Memory B cell (primary cell): ENCODE measurements around the gene NDUFS1.
"Not testable (repeated sequence)": the region's sequence is repeated elsewhere in the genome, so short reads cannot be mapped to it uniquely, and the experiment has no call there.

Experiments used
- ATAC-seq: fragments of 150-1000 bp; cut with Tn5 transposase; 2 replicates; pipeline ENCODE4 v1.10.0; 2021; ENCODE audit warnings: low read depth, mild to moderate bottlenecking, moderate library complexity
- DNase-seq, 2 donors: peaks; one replicate each; pipeline ENCODE4 v3.0.0; 2022; ENCODE audit warnings: low spot score in 2 of 2
- H3K27ac Mint-ChIP-seq: one replicate; pipeline ENCODE4 v1.8.0; 2022; ENCODE audit warnings: mild to moderate bottlenecking, moderate library complexity, mixed read lengths
- H3K27me3 Mint-ChIP-seq: one replicate; pipeline ENCODE4 v1.8.0; 2022; ENCODE audit warnings: mixed read lengths
- H3K36me3 Mint-ChIP-seq: one replicate; pipeline ENCODE4 v1.8.0; 2022; ENCODE audit warnings: mild to moderate bottlenecking, mixed read lengths
- H3K4me1 Mint-ChIP-seq: one replicate; pipeline ENCODE4 v1.8.0; 2022; ENCODE audit warnings: mixed read lengths
- H3K4me3 Mint-ChIP-seq: one replicate; pipeline ENCODE4 v1.8.0; 2022; ENCODE audit warnings: mild to moderate bottlenecking, moderate library complexity, mixed read lengths
- H3K9me3 Mint-ChIP-seq: one replicate; pipeline ENCODE4 v1.8.0; 2022; ENCODE audit warnings: mixed read lengths

Gene NDUFS1

DNA sequence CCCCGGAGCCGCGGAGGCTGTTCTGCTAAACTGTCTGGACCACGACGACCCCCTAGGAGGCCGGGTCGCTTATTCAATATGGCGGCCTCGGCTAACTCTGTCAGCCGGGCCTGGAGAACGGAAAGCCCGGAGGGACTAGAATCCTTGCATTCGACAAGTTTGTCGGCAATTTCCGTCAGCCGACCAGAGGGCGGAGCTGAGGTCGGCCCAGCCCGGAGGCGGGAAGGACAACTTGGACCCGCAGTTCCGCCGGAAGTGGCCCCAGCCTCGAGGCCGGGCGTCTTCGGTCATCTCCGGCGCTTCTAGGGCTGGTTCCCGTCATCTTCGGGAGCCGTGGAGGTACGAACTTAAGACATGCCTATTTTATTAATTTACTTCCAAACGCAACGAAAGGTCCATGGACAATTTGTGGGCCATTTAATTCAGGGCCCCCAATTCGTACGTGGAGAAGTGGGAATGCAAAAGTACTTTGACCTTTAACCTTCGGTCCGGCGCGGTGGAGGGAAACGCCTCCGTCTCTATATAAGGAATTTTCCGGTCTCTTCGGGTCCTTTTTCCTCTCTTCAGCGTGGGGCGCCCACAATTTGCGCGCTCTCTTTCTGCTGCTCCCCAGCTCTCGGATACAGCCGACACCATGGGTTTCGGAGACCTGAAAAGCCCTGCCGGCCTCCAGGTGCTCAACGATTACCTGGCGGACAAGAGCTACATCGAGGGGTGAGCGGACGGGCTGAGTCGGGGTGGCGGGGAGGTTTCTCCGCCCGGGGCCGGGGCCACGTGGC, at the start of gene NDUFS1, which contains the start of gene EEF1B2:
Gene NDUFS1 (minus strand): TSS at position 99 of the 779 bp plus-strand sequence. CDS start 5,766 bp downstream, outside the sequence.
Gene EEF1B2 (plus strand): TSS at position 550 of the 779 bp plus-strand sequence. CDS start 85 bp downstream, at position 635.
- H3K27ac Mint-ChIP-seq: peak within 1 kb of the TSS; percentile 94
- ATAC-seq (peak; percentile 84), DNase-seq (peak; percentile 84 to 92)
- H3K4me1 Mint-ChIP-seq: peaks cover 22% of the 10 kb centered on the region
- H3K4me3 Mint-ChIP-seq: peak within 1 kb of the TSS; percentile 92
- peaks cover 16% of the 10 kb centered on the region for H3K36me3 Mint-ChIP-seq
- H3K9me3 Mint-ChIP-seq: peaks cover 2% of the 10 kb centered on the region
- no peaks in the 10 kb centered on the region for H3K27me3 Mint-ChIP-seq

DNA sequence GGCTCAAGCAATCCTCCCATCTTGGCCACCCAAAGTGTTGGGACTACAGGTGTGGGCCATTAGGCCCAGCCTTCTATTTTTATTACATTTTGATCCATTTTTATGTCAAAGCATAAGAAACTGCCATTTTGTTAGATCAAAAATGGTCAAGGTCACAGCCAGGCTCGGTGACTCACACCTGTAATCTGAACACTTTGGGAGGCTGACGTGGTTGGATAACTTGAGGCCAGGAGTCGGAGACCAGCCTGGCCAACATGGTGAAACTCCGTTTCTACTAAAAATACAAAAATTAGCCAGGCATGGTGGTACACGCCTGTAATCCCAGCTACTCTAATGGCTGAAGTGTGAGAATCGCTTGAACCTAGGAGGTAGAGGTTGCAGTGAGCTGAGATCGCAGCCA, 49.7 kb upstream of the NDUFS1 start:
- H3K4me1 Mint-ChIP-seq: no peaks in the 10 kb centered on the region

GRCh38 chr2:206207316-206207715, 48.1 kb upstream of the NDUFS1 start:
- not testable (repeated sequence) for H3K4me3 Mint-ChIP-seq, H3K27me3 Mint-ChIP-seq, H3K9me3 Mint-ChIP-seq, H3K36me3 Mint-ChIP-seq, ATAC-seq, DNase-seq, H3K4me1 Mint-ChIP-seq, H3K27ac Mint-ChIP-seq

More for the DNA sequence above, 49.7 kb upstream of the NDUFS1 start:
- no peak overlapping the region for H3K4me3 Mint-ChIP-seq
- H3K9me3 Mint-ChIP-seq: no peaks in the 10 kb centered on the region
- no peaks in the 10 kb centered on the region for H3K36me3 Mint-ChIP-seq
- no peak overlapping the region for H3K27ac Mint-ChIP-seq
- no peaks in the 10 kb centered on the region for H3K27me3 Mint-ChIP-seq
- no peak for ATAC-seq
- no peak for DNase-seq

DNA sequence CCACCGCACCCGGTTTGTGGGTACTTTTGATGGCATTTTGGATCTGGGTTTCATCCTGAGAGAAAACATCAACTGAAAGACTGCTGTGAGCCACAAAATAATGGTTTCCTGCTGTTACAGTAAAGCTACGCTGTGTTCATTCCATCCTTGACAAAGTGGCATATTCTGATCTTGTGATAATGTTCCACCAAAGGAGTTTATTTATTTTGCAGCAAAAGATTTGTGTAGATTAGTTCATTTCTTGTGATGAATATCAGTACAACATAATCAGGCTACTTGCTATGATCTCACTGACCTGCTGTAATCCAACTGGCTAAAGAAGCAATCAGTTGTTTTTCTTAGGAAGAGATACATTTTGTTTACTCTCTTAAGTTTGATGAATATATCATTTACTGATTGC, 45.5 kb upstream of the NDUFS1 start:
- Mint-ChIP-seq H3K36me3 (no peaks in the 10 kb centered on the region), H3K4me1 (peaks cover 2% of the 10 kb centered on the region), H3K9me3 (no peaks in the 10 kb centered on the region), H3K4me3 (no peak overlapping the region), H3K27me3 (peaks cover 4% of the 10 kb centered on the region), H3K27ac (no peak overlapping the region)
- no peak for DNase-seq
- ATAC-seq: no peak

DNA sequence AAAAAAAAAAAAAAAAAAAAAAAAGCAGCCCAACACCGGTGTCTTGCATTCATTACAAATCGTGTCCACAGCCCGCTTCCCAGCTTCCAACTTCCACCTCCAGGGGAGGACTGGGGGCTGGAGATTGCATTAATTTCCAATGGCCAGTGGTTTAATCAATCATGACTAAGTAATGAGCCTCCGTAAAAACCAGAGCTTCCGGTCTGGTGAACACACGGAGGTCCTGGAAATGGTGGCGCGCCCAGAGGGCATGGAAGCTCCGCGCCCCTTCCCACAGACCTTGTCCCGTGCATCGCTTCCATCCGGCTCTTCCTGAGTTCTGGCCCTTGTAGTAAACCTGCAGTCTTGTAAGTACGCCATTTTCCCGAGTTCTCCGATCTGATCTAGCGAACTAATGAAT, 44.1 kb upstream of the NDUFS1 start:
- no peak overlapping the region for H3K4me3 Mint-ChIP-seq
- H3K9me3 Mint-ChIP-seq: no peaks in the 10 kb centered on the region
- no peak for ATAC-seq
- peaks cover 2% of the 10 kb centered on the region for H3K4me1 Mint-ChIP-seq
- no peak for DNase-seq
- peaks cover 5% of the 10 kb centered on the region for H3K27me3 Mint-ChIP-seq
- no peak overlapping the region for H3K27ac Mint-ChIP-seq
- H3K36me3 Mint-ChIP-seq: no peaks in the 10 kb centered on the region

- no peak for ATAC-seq
- Mint-ChIP-seq H3K27me3 (peaks cover 5% of the 10 kb centered on the region), H3K36me3 (no peaks in the 10 kb centered on the region), H3K9me3 (no peaks in the 10 kb centered on the region), H3K4me3 (no peak overlapping the region), H3K27ac (no peak overlapping the region), H3K4me1 (peaks cover 2% of the 10 kb centered on the region)
- no peak for DNase-seq
These were observed 43.2 kb upstream of the NDUFS1 start for GRCh38 chr2:206202446-206202845.

DNA sequence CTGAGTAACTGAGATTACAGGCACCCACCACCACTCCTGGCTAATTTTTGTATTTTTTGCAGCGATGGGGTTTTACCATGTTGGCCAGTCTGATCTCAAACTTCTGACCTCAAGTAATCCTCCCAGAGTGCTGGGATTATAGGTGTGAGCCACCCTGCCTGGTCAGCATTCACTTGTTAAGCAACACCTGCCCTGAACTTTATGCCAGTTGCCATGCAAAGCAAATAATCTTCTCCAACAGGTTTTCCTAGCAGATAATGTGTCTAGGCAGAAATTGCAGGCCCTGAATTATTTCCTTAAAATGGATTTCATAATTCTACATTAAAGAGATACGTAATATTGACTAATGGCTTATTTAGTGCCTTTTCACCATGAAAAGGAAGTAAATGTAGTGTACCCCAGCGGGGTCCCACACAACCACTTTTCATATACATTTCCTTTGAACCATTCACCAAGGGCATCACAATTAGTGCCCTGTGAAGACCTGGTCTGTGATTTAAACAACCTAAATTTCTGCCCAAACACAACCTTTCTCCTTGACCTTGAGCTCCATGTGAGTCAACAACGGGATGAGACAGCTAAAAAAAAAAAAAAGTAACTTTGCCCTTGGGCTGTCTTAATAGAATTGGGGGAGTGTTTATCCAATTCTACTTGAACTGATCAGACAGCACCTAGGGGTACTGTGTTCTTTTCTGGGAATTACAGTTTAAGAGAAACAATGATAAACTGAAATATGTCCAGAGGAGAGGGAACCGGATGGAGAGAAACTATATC, 42.0 kb upstream of the NDUFS1 start:
- ATAC-seq (no peak), DNase-seq (no peak)
- no peak overlapping the region for H3K4me3 Mint-ChIP-seq
- no peak overlapping the region for H3K27ac Mint-ChIP-seq
- H3K4me1 Mint-ChIP-seq: peaks cover 2% of the 10 kb centered on the region
- no peaks in the 10 kb centered on the region for H3K9me3 Mint-ChIP-seq
- H3K36me3 Mint-ChIP-seq: no peaks in the 10 kb centered on the region
- peaks cover 5% of the 10 kb centered on the region for H3K27me3 Mint-ChIP-seq

- no peak overlapping the region for H3K27ac Mint-ChIP-seq
- H3K4me1 Mint-ChIP-seq: peaks cover 1% of the 10 kb centered on the region
- no peak overlapping the region for H3K4me3 Mint-ChIP-seq
- H3K36me3 Mint-ChIP-seq: no peaks in the 10 kb centered on the region
- ATAC-seq (no peak), DNase-seq (no peak)
- peaks cover 8% of the 10 kb centered on the region for H3K27me3 Mint-ChIP-seq
- no peaks in the 10 kb centered on the region for H3K9me3 Mint-ChIP-seq
These were observed 39.4 kb upstream of the NDUFS1 start for GRCh38 chr2:206198677-206199076.

DNA sequence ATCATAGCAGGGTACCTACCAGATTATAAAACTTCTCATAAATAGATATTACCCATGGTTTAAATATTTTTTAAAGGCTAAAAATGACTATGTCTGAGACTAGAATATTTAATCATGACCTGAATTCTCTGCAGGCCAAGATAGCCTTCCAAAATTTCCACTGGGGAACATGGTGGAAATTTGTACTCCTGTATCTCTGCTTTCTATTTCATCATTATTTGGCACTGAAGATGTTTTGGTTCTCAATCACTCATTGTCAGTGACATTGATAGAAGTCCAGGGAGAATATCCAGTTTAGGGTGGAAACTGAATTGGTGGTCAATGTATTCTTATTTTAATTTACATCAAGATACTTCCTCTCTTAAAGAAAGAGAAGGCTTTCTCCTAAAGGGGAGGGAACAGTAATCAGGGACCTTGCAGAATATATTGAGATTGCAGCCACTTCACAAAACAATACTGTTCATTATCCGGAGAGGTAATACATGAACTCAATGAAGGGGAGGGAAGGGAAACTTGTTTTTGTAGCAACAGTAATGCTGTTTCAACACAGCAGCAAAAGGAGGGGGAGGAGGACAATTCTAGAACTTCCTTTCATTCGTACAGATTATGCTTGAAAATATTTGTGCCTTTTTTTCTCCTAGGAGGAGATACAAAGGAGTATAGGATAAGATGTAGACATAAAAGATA, 34.6 kb upstream of the NDUFS1 start:
- Mint-ChIP-seq H3K27ac (no peak overlapping the region), H3K9me3 (no peaks in the 10 kb centered on the region), H3K27me3 (peaks cover 6% of the 10 kb centered on the region), H3K36me3 (no peaks in the 10 kb centered on the region), H3K4me3 (no peak overlapping the region), H3K4me1 (peaks cover 2% of the 10 kb centered on the region)
- DNase-seq (no peak), ATAC-seq (no peak)

DNA sequence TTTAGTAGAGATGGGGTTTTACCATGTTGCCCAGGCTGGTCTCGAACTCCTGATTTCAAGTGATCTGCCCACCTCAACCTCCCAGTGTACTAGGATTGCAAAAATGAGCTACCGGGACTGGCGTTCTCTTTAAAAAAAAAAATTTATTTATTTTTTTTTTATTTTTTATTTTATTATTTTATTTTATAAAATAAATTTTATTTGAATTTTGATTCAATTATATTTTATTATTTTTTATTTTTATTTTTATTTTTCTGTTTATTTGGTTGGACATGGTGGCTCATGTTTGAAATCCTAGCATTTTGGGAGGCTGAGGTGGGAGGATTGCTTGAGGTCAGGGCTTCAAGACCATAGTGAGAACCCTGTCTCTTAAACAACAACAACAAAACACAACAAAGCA, 32.9 kb upstream of the NDUFS1 start:
- DNase-seq (no peak), ATAC-seq (no peak)
- no peaks in the 10 kb centered on the region for H3K9me3 Mint-ChIP-seq
- no peaks in the 10 kb centered on the region for H3K36me3 Mint-ChIP-seq
- peaks cover 8% of the 10 kb centered on the region for H3K27me3 Mint-ChIP-seq
- peaks cover 2% of the 10 kb centered on the region for H3K4me1 Mint-ChIP-seq
- H3K4me3 Mint-ChIP-seq: no peak overlapping the region
- H3K27ac Mint-ChIP-seq: no peak overlapping the region

GRCh38 chr2:206190689-206191088, 31.4 kb upstream of the NDUFS1 start:
- DNase-seq (no peak), ATAC-seq (no peak)
- Mint-ChIP-seq H3K4me3 (no peak overlapping the region), H3K9me3 (no peaks in the 10 kb centered on the region), H3K27me3 (peaks cover 8% of the 10 kb centered on the region), H3K36me3 (no peaks in the 10 kb centered on the region), H3K4me1 (peaks cover 2% of the 10 kb centered on the region), H3K27ac (no peak overlapping the region)

- peaks cover 2% of the 10 kb centered on the region for H3K4me1 Mint-ChIP-seq
- ATAC-seq (no peak), DNase-seq (no peak)
- H3K27ac Mint-ChIP-seq: no peak overlapping the region
- no peak overlapping the region for H3K4me3 Mint-ChIP-seq
- H3K9me3 Mint-ChIP-seq: no peaks in the 10 kb centered on the region
- H3K27me3 Mint-ChIP-seq: peaks cover 8% of the 10 kb centered on the region
- no peaks in the 10 kb centered on the region for H3K36me3 Mint-ChIP-seq
These were observed 30.9 kb upstream of the NDUFS1 start for GRCh38 chr2:206190111-206190510.

DNA sequence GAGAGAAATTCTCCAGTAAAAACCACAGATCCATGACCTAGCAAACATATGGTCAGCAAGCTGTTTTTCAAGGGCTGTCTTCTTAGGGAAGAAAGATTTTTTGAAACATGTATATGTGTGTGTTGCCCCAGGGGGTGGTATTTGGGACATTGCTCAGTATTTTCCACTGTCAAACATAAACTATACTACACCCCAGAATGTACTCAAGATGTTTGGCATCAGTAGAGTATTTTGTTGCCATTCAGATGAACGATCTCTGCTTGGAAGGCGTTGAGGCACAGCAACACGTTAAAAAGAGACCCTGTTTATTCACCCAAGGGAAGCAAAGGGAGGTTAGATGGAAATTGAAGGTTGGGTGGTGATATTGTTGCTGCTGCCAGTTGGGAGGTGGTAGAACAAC, 30.4 kb upstream of the NDUFS1 start:
- Mint-ChIP-seq H3K27me3 (peaks cover 6% of the 10 kb centered on the region), H3K4me3 (no peak overlapping the region), H3K9me3 (no peaks in the 10 kb centered on the region), H3K27ac (no peak overlapping the region), H3K36me3 (no peaks in the 10 kb centered on the region), H3K4me1 (peaks cover 2% of the 10 kb centered on the region)
- DNase-seq: no peak
- ATAC-seq: no peak

- not testable (repeated sequence) for H3K27ac Mint-ChIP-seq, H3K4me3 Mint-ChIP-seq, ATAC-seq, H3K4me1 Mint-ChIP-seq, H3K9me3 Mint-ChIP-seq, H3K27me3 Mint-ChIP-seq, H3K36me3 Mint-ChIP-seq, DNase-seq
These were observed 22.3 kb upstream of the NDUFS1 start for GRCh38 chr2:206181526-206181925.
